ENCODE measurements around the gene DCDC1. TPM values are rescaled to one million over a fixed set of nuclear protein-coding genes. Genes with fewer than 3 reads are reported as not detected.

DCDC1 gene
- total RNA-seq, 1 donor from 2014 or later: 0.47 TPM

DNA sequence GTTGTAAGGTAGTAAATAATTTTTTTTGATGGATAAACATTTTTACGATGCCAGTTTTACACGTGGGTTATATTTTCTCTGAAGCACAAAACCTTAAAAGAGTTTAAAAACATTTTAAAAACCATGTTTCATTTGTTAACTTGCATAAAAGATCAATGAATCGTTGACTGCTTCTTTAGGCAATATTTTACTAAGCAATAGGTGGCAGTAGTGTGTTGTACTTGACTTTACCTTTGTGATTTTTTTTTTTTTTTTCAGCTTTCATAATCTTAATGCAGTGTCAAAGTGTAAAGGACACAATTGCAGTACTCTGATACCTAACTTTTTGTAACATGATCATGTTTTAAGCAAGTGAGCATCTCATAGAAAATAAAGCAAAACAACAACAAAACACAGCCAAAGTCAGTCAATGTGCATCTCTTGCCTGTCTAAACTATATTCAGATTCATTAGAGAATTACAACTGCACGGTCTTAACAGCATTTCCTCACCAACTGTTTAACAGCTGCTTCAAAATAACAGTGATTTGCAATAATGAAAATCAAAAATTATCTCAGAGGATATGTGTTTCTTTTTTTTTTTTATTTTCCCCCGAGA lies 27.8 kb upstream of the DCDC1 start:
- no peaks in the 10 kb centered on the region for H3K4me1 Mint-ChIP-seq (ENCODE audit: low read depth, unreplicated experiment)
- TF ChIP-seq, protein P1, sequence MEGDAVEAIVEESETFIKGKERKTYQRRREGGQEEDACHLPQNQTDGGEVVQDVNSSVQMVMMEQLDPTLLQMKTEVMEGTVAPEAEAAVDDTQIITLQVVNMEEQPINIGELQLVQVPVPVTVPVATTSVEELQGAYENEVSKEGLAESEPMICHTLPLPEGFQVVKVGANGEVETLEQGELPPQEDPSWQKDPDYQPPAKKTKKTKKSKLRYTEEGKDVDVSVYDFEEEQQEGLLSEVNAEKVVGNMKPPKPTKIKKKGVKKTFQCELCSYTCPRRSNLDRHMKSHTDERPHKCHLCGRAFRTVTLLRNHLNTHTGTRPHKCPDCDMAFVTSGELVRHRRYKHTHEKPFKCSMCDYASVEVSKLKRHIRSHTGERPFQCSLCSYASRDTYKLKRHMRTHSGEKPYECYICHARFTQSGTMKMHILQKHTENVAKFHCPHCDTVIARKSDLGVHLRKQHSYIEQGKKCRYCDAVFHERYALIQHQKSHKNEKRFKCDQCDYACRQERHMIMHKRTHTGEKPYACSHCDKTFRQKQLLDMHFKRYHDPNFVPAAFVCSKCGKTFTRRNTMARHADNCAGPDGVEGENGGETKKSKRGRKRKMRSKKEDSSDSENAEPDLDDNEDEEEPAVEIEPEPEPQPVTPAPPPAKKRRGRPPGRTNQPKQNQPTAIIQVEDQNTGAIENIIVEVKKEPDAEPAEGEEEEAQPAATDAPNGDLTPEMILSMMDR (IDR thresholded peaks at IDR 0.05; ENCODE audit: partially characterized antibody, unreplicated experiment): peak; percentile 63
- H3K27me3 Mint-ChIP-seq (ENCODE audit: unreplicated experiment): peaks cover 1% of the 10 kb centered on the region
- H3K9me3 Mint-ChIP-seq (ENCODE audit: unreplicated experiment): peaks cover 4% of the 10 kb centered on the region
- DNase-seq: no peak
- no peak overlapping the region for H3K27ac Mint-ChIP-seq (ENCODE audit: unreplicated experiment)
- H3K36me3 Mint-ChIP-seq (ENCODE audit: unreplicated experiment): peaks cover 6% of the 10 kb centered on the region
- no peak overlapping the region for H3K4me3 Mint-ChIP-seq (ENCODE audit: unreplicated experiment)

DNA sequence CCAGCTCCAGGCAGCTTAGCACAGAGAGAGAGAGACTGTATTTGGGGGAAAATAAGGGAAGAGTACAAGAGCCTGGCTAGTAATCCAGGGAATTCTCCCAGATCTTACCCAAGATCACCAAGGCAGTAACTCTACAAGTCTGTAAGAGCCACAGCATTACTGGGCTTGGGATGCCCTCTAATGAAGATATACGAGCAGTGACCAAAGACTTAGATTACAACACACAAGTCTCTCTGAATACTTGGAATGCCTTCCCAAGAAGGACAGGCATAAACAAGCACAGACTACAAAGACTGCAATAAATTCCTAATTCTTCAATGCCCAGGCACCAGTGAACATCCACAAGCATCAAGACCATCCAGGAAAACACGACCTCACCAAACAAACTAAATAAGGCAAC lies 17.8 kb upstream of the DCDC1 start:
- TF ChIP-seq, protein P1 (IDR thresholded peaks at IDR 0.05; ENCODE audit: partially characterized antibody, unreplicated experiment): no peak
- Mint-ChIP-seq H3K4me1 (ENCODE audit: low read depth, unreplicated experiment) (no peaks in the 10 kb centered on the region), H3K27me3 (ENCODE audit: unreplicated experiment) (no peaks in the 10 kb centered on the region), H3K4me3 (ENCODE audit: unreplicated experiment) (no peak overlapping the region), H3K9me3 (ENCODE audit: unreplicated experiment) (peaks cover 3% of the 10 kb centered on the region), H3K36me3 (ENCODE audit: unreplicated experiment) (no peaks in the 10 kb centered on the region), H3K27ac (ENCODE audit: unreplicated experiment) (no peak overlapping the region)
- no peak for DNase-seq

DNA sequence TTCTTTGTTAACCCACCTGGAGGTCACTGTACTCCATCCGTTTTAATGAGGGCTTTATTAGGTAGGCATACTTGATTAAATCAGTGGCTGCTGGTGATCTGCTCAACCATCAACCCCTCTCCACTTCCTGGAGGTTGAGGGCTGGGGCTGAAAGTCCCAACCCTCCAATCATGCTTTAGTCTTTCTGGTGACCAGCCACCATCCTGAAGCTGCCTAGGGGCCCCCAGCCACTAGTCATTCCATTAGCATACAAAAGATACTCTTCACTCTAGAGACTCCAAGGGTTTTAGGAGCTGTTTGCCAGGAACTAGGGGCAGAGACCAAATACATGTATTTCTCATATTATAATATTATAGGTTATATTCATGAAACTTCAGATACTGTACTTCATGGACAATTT lies 13.6 kb upstream of the DCDC1 start:
- DNase-seq: no peak
- TF ChIP-seq, protein P1 (IDR thresholded peaks at IDR 0.05; ENCODE audit: partially characterized antibody, unreplicated experiment): no peak
- Mint-ChIP-seq H3K27ac (ENCODE audit: unreplicated experiment) (no peak overlapping the region), H3K36me3 (ENCODE audit: unreplicated experiment) (no peaks in the 10 kb centered on the region), H3K4me1 (ENCODE audit: low read depth, unreplicated experiment) (no peaks in the 10 kb centered on the region), H3K27me3 (ENCODE audit: unreplicated experiment) (no peaks in the 10 kb centered on the region), H3K9me3 (ENCODE audit: unreplicated experiment) (no peaks in the 10 kb centered on the region), H3K4me3 (ENCODE audit: unreplicated experiment) (no peak overlapping the region)

DNA sequence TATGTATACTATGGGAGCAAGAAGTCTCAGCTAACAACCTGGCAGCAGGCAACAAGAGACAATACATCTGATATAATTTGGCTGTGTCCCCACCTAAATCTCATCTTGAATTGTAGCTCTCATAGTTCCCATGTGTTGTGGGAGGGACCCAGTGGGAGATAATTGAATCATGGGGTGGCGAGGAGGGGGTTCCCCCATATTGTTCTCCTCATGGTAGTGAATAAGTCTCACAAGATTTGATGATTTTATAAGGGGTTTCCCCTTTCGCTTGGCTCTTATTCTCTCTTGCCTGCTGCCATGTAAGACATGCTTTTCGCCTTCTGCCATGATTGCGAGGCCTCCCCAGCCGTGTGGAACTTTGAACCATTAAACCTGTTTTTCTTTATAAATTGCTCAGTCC lies 6.3 kb upstream of the DCDC1 start:
- Mint-ChIP-seq H3K36me3 (ENCODE audit: unreplicated experiment) (no peaks in the 10 kb centered on the region), H3K4me3 (ENCODE audit: unreplicated experiment) (no peak overlapping the region), H3K4me1 (ENCODE audit: low read depth, unreplicated experiment) (no peaks in the 10 kb centered on the region), H3K27me3 (ENCODE audit: unreplicated experiment) (no peaks in the 10 kb centered on the region), H3K9me3 (ENCODE audit: unreplicated experiment) (no peaks in the 10 kb centered on the region), H3K27ac (ENCODE audit: unreplicated experiment) (no peak overlapping the region)
- TF ChIP-seq, protein P1 (IDR thresholded peaks at IDR 0.05; ENCODE audit: partially characterized antibody, unreplicated experiment): no peak
- DNase-seq: no peak

DNA sequence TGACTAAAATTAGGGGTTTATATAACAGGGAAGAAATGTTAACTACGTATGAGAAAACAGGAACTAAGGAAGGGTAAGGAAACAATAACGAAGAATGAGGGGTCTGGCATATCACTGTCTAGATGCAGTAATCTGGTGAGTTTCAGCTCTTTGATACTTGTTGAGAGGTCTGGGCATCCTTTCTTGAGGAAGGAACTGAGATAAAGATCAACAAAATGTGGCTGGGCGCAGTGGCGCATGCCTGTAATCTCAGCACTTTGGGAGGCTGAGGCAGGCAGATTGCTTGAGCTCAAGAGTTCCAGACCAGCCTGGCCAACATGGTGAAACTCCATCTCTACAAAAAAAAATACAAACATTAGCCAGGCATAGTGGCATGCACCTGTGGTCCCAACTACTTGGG lies 2.7 kb downstream of the DCDC1 start:
- no peaks in the 10 kb centered on the region for H3K4me1 Mint-ChIP-seq (ENCODE audit: low read depth, unreplicated experiment)
- TF ChIP-seq, protein P1 (IDR thresholded peaks at IDR 0.05; ENCODE audit: partially characterized antibody, unreplicated experiment): no peak
- DNase-seq: no peak
- peaks cover 3% of the 10 kb centered on the region for H3K9me3 Mint-ChIP-seq (ENCODE audit: unreplicated experiment)
- H3K27ac Mint-ChIP-seq (ENCODE audit: unreplicated experiment): no peak overlapping the region
- no peak overlapping the region for H3K4me3 Mint-ChIP-seq (ENCODE audit: unreplicated experiment)
- peaks cover 2% of the 10 kb centered on the region for H3K27me3 Mint-ChIP-seq (ENCODE audit: unreplicated experiment)
- H3K36me3 Mint-ChIP-seq (ENCODE audit: unreplicated experiment): no peaks in the 10 kb centered on the region
